ENCODE results near the gene MBNL1. TPM values are rescaled to one million over a fixed set of nuclear protein-coding genes. Genes with fewer than 3 reads are reported as not detected.

MBNL1 gene
- total RNA-seq, 1 experiment from 2014 or later = 68.6 TPM

GRCh38 chr3:152360966-152361365 lies 92.2 kb downstream of the MBNL1 start:
- Mint-ChIP-seq H3K36me3 (ENCODE audit: insufficient read depth, unreplicated experiment) (peaks cover 6% of the 10 kb centered on the region), H3K27me3 (ENCODE audit: insufficient read depth, unreplicated experiment) (no peaks in the 10 kb centered on the region), H3K4me3 (ENCODE audit: unreplicated experiment) (no peak overlapping the region), H3K4me1 (ENCODE audit: low read depth, unreplicated experiment) (peaks cover 17% of the 10 kb centered on the region), H3K27ac (ENCODE audit: unreplicated experiment) (no peak overlapping the region), H3K9me3 (ENCODE audit: unreplicated experiment) (no peaks in the 10 kb centered on the region)
- no peak overlapping the region for H3K4me3 ChIP-seq (ENCODE audit: low read depth, low read length)
- H3K36me3 ChIP-seq (ENCODE audit: control insufficient read depth, insufficient read depth, low read length) = no peaks in the 10 kb centered on the region
- ChIA-PET CTCF (no interaction called here), POLR2A (no interaction called here)
- intact Hi-C loops (cut with micrococcal nuclease; ENCODE audit: unreplicated experiment) = no loop called here
- no peak for TF ChIP-seq CTCF (IDR thresholded peaks at IDR 0.05; ENCODE audit: insufficient read depth in 1 of 2, low read depth in 1 of 2, low read length in 1 of 2, severe bottlenecking in 1 of 2, unreplicated experiment in 1 of 2)
- BruUV-seq (replicated peaks) = no TSS peak
- H3K9me3 ChIP-seq = no peaks in the 10 kb centered on the region
- no peak for DNase-seq
- no peaks in the 10 kb centered on the region for H3K27me3 ChIP-seq (replicated peaks; ENCODE audit: control insufficient read depth, insufficient read depth, low read length)
- H3K4me1 ChIP-seq = peaks cover 7% of the 10 kb centered on the region; the same call in 1 of the 2 replicates

- ChIA-PET POLR2A (no interaction called here), CTCF (no interaction called here)
- Mint-ChIP-seq H3K27me3 (ENCODE audit: insufficient read depth, unreplicated experiment) (no peaks in the 10 kb centered on the region), H3K9me3 (ENCODE audit: unreplicated experiment) (no peaks in the 10 kb centered on the region), H3K4me1 (ENCODE audit: low read depth, unreplicated experiment) (peaks cover 16% of the 10 kb centered on the region), H3K4me3 (ENCODE audit: unreplicated experiment) (no peak overlapping the region), H3K27ac (ENCODE audit: unreplicated experiment) (no peak overlapping the region), H3K36me3 (ENCODE audit: insufficient read depth, unreplicated experiment) (peaks cover 6% of the 10 kb centered on the region)
- no TSS peak for BruUV-seq (replicated peaks)
- Histone ChIP-seq H3K9me3 (no peaks in the 10 kb centered on the region), H3K4me1 (peaks cover 7% of the 10 kb centered on the region; the same call in 1 of the 2 replicates), H3K27me3 (replicated peaks; ENCODE audit: control insufficient read depth, insufficient read depth, low read length) (no peaks in the 10 kb centered on the region), H3K36me3 (ENCODE audit: control insufficient read depth, insufficient read depth, low read length) (no peaks in the 10 kb centered on the region), H3K4me3 (ENCODE audit: low read depth, low read length) (no peak overlapping the region)
- intact Hi-C loops (cut with micrococcal nuclease; ENCODE audit: unreplicated experiment) = no loop called here
- TF ChIP-seq CTCF (IDR thresholded peaks at IDR 0.05; ENCODE audit: insufficient read depth in 1 of 2, low read depth in 1 of 2, low read length in 1 of 2, severe bottlenecking in 1 of 2, unreplicated experiment in 1 of 2) = no peak
- DNase-seq = no peak
These were observed 93.4 kb downstream of the MBNL1 start for GRCh38 chr3:152362086-152362485.

GRCh38 chr3:152364237-152364636 lies 95.5 kb downstream of the MBNL1 start:
- no peaks in the 10 kb centered on the region for H3K9me3 ChIP-seq
- H3K4me3 Mint-ChIP-seq (ENCODE audit: unreplicated experiment) = no peak overlapping the region
- H3K36me3 Mint-ChIP-seq (ENCODE audit: insufficient read depth, unreplicated experiment) = peaks cover 6% of the 10 kb centered on the region
- intact Hi-C loops (cut with micrococcal nuclease; ENCODE audit: unreplicated experiment) = no loop called here
- H3K4me1 Mint-ChIP-seq (ENCODE audit: low read depth, unreplicated experiment) = peaks cover 6% of the 10 kb centered on the region
- H3K27me3 ChIP-seq (replicated peaks; ENCODE audit: control insufficient read depth, insufficient read depth, low read length) = no peaks in the 10 kb centered on the region
- no peak overlapping the region for H3K4me3 ChIP-seq (ENCODE audit: low read depth, low read length)
- no peak for DNase-seq
- H3K27ac Mint-ChIP-seq (ENCODE audit: unreplicated experiment) = no peak overlapping the region
- BruUV-seq (replicated peaks) = no TSS peak
- H3K4me1 ChIP-seq = peaks cover 7% of the 10 kb centered on the region; the same call in 1 of the 2 replicates
- CTCF ChIA-PET = no interaction called here
- POLR2A ChIA-PET = no interaction called here
- TF ChIP-seq CTCF (IDR thresholded peaks at IDR 0.05; ENCODE audit: insufficient read depth in 1 of 2, low read depth in 1 of 2, low read length in 1 of 2, severe bottlenecking in 1 of 2, unreplicated experiment in 1 of 2) = no peak
- H3K36me3 ChIP-seq (ENCODE audit: control insufficient read depth, insufficient read depth, low read length) = no peaks in the 10 kb centered on the region
- no peaks in the 10 kb centered on the region for H3K27me3 Mint-ChIP-seq (ENCODE audit: insufficient read depth, unreplicated experiment)
- H3K9me3 Mint-ChIP-seq (ENCODE audit: unreplicated experiment) = no peaks in the 10 kb centered on the region

Data from Caco-2 (cell line).